ENCODE data around the gene ANKRD23. TPM values are rescaled to one million over a fixed set of nuclear protein-coding genes. Genes with fewer than 3 reads are reported as not detected.

ANKRD23 gene
- total and polyA plus RNA-seq, 2 of the 13 experiments (the other 11 are each of a cell fraction or from before 2014, with no cell fraction given), result 1.5 to 1.6 TPM

DNA sequence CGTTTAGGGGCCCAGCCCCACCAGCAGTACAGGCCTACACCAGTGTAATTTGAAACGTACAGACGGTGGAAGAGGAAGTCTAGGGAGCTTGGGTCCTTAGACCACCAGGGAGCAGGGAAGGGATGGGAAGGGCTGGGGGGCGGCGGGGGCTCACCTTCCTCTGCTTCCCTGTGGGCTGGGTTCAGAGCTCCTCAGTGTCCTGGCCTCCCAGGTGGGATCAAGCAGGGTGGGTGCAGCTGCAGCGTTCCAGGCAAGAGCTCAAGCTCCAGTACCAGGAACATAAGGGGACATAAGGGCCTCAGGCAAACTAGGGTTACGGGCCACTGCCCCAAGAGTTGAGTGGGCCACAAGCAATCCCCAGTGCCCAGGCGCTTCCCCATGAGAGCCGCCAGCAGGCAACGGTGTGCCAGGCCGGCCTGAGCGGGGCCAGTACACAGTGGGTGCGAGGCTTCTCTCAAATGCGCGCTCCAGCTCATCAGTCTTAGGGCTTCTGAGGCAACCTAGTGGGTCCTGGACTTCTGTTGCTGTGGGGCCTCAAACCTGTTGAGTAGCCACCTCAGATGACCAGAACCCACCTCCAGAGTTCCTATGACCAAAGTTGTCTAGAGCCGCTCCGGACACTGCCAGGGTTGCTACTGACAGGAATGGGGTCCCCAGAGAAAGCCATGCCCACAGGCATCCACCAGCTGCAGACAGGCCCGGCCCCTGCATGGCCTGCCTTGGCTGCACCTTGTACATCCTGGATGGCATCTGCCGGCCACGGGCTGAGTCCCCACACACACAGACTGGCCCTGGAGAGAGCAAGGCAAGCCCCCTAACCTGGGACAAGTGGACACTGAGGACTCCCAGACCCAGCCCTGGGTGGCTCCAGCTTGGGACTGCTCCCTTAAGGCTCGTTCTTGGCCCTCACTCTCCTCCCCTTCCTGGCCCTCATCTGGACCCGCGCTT is 5.2 kb downstream of the ANKRD23 start:
- Histone ChIP-seq H2AFZ (ENCODE audit: low read length) (no peak overlapping the region), H3K79me2 (ENCODE audit: insufficient read depth, low read length) (no peaks in the 10 kb centered on the region), H4K20me1 (ENCODE audit: insufficient read depth, low read length) (no peaks in the 10 kb centered on the region), H3K9me3 (ENCODE audit: low read length) (no peaks in the 10 kb centered on the region), H3K4me2 (ENCODE audit: low read depth, low read length) (no peak overlapping the region), H3K4me3 (replicated peaks in 1 of 3; ENCODE audit: insufficient read depth in 1 of 3, low read depth in 2 of 3, low read length in 3 of 3) (no peak overlapping the region), H3K36me3 (replicated peaks in 1 of 2; ENCODE audit: control insufficient read depth in 1 of 2, insufficient read depth in 2 of 2, low read length in 2 of 2) (peaks cover 6 to 10% of the 10 kb centered on the region in 2 experiments), H3K27me3 (ENCODE audit: control insufficient read depth in 1 of 2, insufficient read depth in 2 of 2, low read length in 2 of 2) (no peaks in the 10 kb centered on the region), H3K4me1 (ENCODE audit: insufficient read depth, low read length) (no peaks in the 10 kb centered on the region), H3K9ac (ENCODE audit: insufficient read depth, low read depth, low read length) (no peak overlapping the region), H3K27ac (ENCODE audit: extremely low read length, insufficient read depth, low read length) (no peak overlapping the region)
- TF ChIP-seq ZNF264 (CRISPR knock-in tag; IDR thresholded peaks at IDR 0.05), result no peak
- peak; percentile 95 for TF ChIP-seq AGO2 (optimal IDR thresholded peaks at IDR 0.05; ENCODE audit: low read depth, low read length)
- TF ChIP-seq POLR2AphosphoS5 (IDR thresholded peaks at IDR 0.05; ENCODE audit: low read depth, low read length), result 0 out of 2 replicates have a peak, but pooled peaks have one; percentile 11
- TF ChIP-seq, protein P1, sequence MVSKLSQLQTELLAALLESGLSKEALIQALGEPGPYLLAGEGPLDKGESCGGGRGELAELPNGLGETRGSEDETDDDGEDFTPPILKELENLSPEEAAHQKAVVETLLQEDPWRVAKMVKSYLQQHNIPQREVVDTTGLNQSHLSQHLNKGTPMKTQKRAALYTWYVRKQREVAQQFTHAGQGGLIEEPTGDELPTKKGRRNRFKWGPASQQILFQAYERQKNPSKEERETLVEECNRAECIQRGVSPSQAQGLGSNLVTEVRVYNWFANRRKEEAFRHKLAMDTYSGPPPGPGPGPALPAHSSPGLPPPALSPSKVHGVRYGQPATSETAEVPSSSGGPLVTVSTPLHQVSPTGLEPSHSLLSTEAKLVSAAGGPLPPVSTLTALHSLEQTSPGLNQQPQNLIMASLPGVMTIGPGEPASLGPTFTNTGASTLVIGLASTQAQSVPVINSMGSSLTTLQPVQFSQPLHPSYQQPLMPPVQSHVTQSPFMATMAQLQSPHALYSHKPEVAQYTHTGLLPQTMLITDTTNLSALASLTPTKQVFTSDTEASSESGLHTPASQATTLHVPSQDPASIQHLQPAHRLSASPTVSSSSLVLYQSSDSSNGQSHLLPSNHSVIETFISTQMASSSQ (IDR thresholded peaks at IDR 0.05; ENCODE audit: low read depth), result no peak
- TF ChIP-seq, protein P1 (CRISPR knock-in tag; IDR thresholded peaks at IDR 0.05; ENCODE audit: borderline replicate concordance), result peak; percentile 36; the same call in 1 of the 2 replicates
- no peak for TF ChIP-seq CENPT (CRISPR knock-in tag; IDR thresholded peaks at IDR 0.05; ENCODE audit: low read depth)
- TF ChIP-seq FOXK1 (CRISPR knock-in tag; IDR thresholded peaks at IDR 0.05; ENCODE audit: borderline replicate concordance, low read depth), result no peak
- TF ChIP-seq NONO (IDR thresholded peaks at IDR 0.05), result no peak
- TF ChIP-seq NONO (CRISPR knock-in tag; conservative IDR thresholded peaks at IDR 0.05), result peak; percentile 53; the same call in 1 of the 2 replicates
- peak; percentile 40; the same call in 1 of the 2 replicates for TF ChIP-seq POLR2G (IDR thresholded peaks at IDR 0.05; ENCODE audit: low read depth, low read length)
- TF ChIP-seq, protein P2, sequence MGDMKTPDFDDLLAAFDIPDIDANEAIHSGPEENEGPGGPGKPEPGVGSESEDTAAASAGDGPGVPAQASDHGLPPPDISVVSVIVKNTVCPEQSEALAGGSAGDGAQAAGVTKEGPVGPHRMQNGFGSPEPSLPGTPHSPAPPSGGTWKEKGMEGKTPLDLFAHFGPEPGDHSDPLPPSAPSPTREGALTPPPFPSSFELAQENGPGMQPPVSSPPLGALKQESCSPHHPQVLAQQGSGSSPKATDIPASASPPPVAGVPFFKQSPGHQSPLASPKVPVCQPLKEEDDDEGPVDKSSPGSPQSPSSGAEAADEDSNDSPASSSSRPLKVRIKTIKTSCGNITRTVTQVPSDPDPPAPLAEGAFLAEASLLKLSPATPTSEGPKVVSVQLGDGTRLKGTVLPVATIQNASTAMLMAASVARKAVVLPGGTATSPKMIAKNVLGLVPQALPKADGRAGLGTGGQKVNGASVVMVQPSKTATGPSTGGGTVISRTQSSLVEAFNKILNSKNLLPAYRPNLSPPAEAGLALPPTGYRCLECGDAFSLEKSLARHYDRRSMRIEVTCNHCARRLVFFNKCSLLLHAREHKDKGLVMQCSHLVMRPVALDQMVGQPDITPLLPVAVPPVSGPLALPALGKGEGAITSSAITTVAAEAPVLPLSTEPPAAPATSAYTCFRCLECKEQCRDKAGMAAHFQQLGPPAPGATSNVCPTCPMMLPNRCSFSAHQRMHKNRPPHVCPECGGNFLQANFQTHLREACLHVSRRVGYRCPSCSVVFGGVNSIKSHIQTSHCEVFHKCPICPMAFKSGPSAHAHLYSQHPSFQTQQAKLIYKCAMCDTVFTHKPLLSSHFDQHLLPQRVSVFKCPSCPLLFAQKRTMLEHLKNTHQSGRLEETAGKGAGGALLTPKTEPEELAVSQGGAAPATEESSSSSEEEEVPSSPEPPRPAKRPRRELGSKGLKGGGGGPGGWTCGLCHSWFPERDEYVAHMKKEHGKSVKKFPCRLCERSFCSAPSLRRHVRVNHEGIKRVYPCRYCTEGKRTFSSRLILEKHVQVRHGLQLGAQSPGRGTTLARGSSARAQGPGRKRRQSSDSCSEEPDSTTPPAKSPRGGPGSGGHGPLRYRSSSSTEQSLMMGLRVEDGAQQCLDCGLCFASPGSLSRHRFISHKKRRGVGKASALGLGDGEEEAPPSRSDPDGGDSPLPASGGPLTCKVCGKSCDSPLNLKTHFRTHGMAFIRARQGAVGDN (CRISPR knock-in tag; IDR thresholded peaks at IDR 0.05), result peak; percentile 22; the same call in 1 of the 2 replicates
- peak; percentile 20; the same call in 1 of the 2 replicates for TF ChIP-seq ZNF768 (CRISPR knock-in tag; IDR thresholded peaks at IDR 0.05)
- FAIRE-seq (no peak), ATAC-seq (peak; percentile 10), DNase-seq (ENCODE audit: low spot score) (no peak)
- POLR2A ChIA-PET, result interaction anchor here (0.7 to 2.4 kb wide), 7 partner anchors 9 to 24 kb away, joined by 3 to 7 read pairs (median 3); partner anchors contain the start of genes ANKRD39 and CNNM3
- WGBS (ENCODE audit: low lambda C conversion rate), result 97% methylated on average over 18 of the region's 23 CpGs
- intact Hi-C loops (cut with micrococcal nuclease; ENCODE audit: unreplicated experiment), result no loop called here
- in situ Hi-C loops (cut with HindIII; ENCODE audit: extremely low pct_ligation_motif_present, low pct_unique_long_range_greater_than_20kb), result no loop called here
- no TSS peak for BruUV-seq (replicated peaks)
- CTCF ChIA-PET (ENCODE audit: low intra/inter-chr PET ratio, low total read pairs), result no interaction called here

Measured in HepG2 (cell line).